PFSK-1 (cell line): Measurements from ENCODE around the gene GRK5.

Source experiments
- FOXP2 ChIP-seq: optimal IDR thresholded peaks from 2 replicates; pipeline ENCODE3; 2011; ENCODE audit warnings: borderline replicate concordance, control low read depth, inconsistent platforms; ENCODE audit not compliant: insufficient read depth; ENCODE audit errors: extremely low read length, extremely low read depth
- POLR2AphosphoS5 ChIP-seq: IDR thresholded peaks from 2 replicates; pipeline ENCODE4 v1.6.1; 2012; ENCODE audit warnings: low read depth, mild to moderate bottlenecking, control low read depth, low read length, moderate library complexity
- REST ChIP-seq, 2 experiments: IDR thresholded peaks; 2 replicates each; pipeline versions ENCODE4 v1.6.1 to v1.8.0; 2011 to 2012; ENCODE audit warnings: low read depth in 2 of 2, low read length in 2 of 2, control low read depth in 1 of 2, inconsistent platforms in 1 of 2, mild to moderate bottlenecking in 1 of 2, moderate library complexity in 1 of 2; ENCODE audit not compliant: insufficient read depth in 1 of 2
- SIN3A ChIP-seq: IDR thresholded peaks from 2 replicates; pipeline ENCODE4 v1.6.1; 2012; ENCODE audit warnings: mild to moderate bottlenecking, low read length, moderate library complexity, borderline replicate concordance; ENCODE audit not compliant: insufficient read depth
- TAF1 ChIP-seq: IDR thresholded peaks from 2 replicates; pipeline ENCODE4 v1.6.1; 2012; ENCODE audit warnings: low read length, control low read depth, borderline replicate concordance; ENCODE audit not compliant: insufficient read depth

The GRK5 gene

GRCh38 chr10:119441151-119441821 is 233.9 kb downstream of the GRK5 start:
- TF ChIP-seq TAF1: no peak
- TF ChIP-seq POLR2AphosphoS5: no peak
- no peak for TF ChIP-seq FOXP2
- TF ChIP-seq REST (IDR thresholded peaks at IDR 0.05; ENCODE audit: insufficient read depth in 1 of 2, low read depth in 2 of 2, low read length in 2 of 2): no peak
- no peak for TF ChIP-seq SIN3A

GRCh38 chr10:119441921-119442757 is 234.8 kb downstream of the GRK5 start:
- TF ChIP-seq TAF1 (no peak), SIN3A (no peak), REST (IDR thresholded peaks at IDR 0.05; ENCODE audit: insufficient read depth in 1 of 2, low read depth in 2 of 2, low read length in 2 of 2) (no peak), FOXP2 (no peak), POLR2AphosphoS5 (no peak)

- TF ChIP-seq REST (IDR thresholded peaks at IDR 0.05; ENCODE audit: insufficient read depth in 1 of 2, low read depth in 2 of 2, low read length in 2 of 2) (no peak), FOXP2 (no peak), SIN3A (no peak), TAF1 (no peak), POLR2AphosphoS5 (no peak)
These were observed 235.3 kb downstream of the GRK5 start for GRCh38 chr10:119442758-119443060.

GRCh38 chr10:119443441-119443840 is 236.1 kb downstream of the GRK5 start:
- TF ChIP-seq FOXP2 (no peak), SIN3A (no peak), POLR2AphosphoS5 (no peak), TAF1 (no peak), REST (IDR thresholded peaks at IDR 0.05; ENCODE audit: insufficient read depth in 1 of 2, low read depth in 2 of 2, low read length in 2 of 2) (no peak)
